ENCODE results near the gene UROC1. TPM values are rescaled to one million over a fixed set of nuclear protein-coding genes. Genes with fewer than 3 reads are reported as not detected.

UROC1 gene
- total and polyA plus RNA-seq, 9 of the 15 experiments (the other 6 are each of a cell fraction or from before 2014, with no cell fraction given): not detected

DNA sequence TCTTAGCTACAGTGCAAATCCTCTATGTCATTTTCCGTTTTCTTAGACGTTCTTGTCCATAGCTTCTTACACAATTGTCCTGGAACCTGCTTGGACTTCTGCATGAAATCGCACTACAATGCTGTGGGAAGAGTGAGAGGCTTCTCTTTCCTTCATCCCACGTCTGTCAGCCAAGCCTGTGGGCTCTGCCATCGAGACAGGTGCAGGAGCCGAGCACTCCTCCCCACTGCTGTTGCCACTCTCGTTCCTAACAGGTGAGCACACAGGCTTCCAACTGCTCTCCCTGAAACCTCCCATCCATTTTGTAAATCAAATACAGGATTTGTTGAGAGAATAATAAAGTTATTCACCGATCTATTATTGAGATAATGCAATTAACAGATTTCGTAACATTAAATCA is 65.4 kb downstream of the UROC1 start:
- H3K9me3 ChIP-seq (replicated peaks; ENCODE audit: control insufficient read depth, insufficient read depth, low read depth, low read length): no peaks in the 10 kb centered on the region
- peaks cover 52% of the 10 kb centered on the region for H3K36me3 ChIP-seq (ENCODE audit: control insufficient read depth, insufficient read depth, low read length)
- H3K9me1 ChIP-seq (ENCODE audit: control insufficient read depth, insufficient read depth, low read length): no peaks in the 10 kb centered on the region
- ChIA-PET CTCF (ENCODE audit: low intra/inter-chr PET ratio) (no interaction called here), POLR2A (interaction anchor here (1.6 kb wide), 1 partner anchor 20 kb away, joined by 4 read pairs; no protein-coding TSS in a partner anchor)
- H3K4me2 ChIP-seq (ENCODE audit: insufficient read depth, low read length): no peak overlapping the region
- H3K4me3 ChIP-seq: no peak overlapping the region
- WGBS (ENCODE audit: insufficient coverage, low coverage, missing lambda C conversion rate): 92% methylated on average over 6 of the region's 9 CpGs
- FAIRE-seq (no peak), ATAC-seq (no peak), DNase-seq (ENCODE audit: extremely low read depth in 1 of 4, low spot score in 3 of 4) (no peak)
- no peaks in the 10 kb centered on the region; a peak in 1 of 5 replicates for H3K27me3 ChIP-seq (ENCODE audit: control insufficient read depth in 2 of 2, insufficient read depth in 2 of 2, low read length in 2 of 2)
- intact Hi-C loops (cut with micrococcal nuclease) (no loop called here), in situ Hi-C loops (cut with MboI) (no loop called here)
- H3K79me2 ChIP-seq (ENCODE audit: control insufficient read depth, insufficient read depth, low read length): no peaks in the 10 kb centered on the region; the same call in 2 of the 3 replicates
- H4K20me1 ChIP-seq (replicated peaks; ENCODE audit: control insufficient read depth, insufficient read depth, low read length): no peaks in the 10 kb centered on the region
- H3K4me1 ChIP-seq (replicated peaks in 1 of 2; ENCODE audit: control insufficient read depth in 2 of 2, insufficient read depth in 2 of 2, low read length in 2 of 2): no peaks in the 10 kb centered on the region
- BruUV-seq (replicated peaks): no TSS peak
- H2AFZ ChIP-seq (ENCODE audit: low read depth, low read length): no peak overlapping the region
- no peak overlapping the region for H3K9ac ChIP-seq (ENCODE audit: insufficient read depth in 1 of 2, low read depth in 2 of 2, low read length in 2 of 2)
- H3K27ac ChIP-seq (ENCODE audit: extremely low read depth, low read depth, low read length): no peak overlapping the region
- TF ChIP-seq NR2F6 (CRISPR knock-in tag; IDR thresholded peaks at IDR 0.05): no peak
- no peak for TF ChIP-seq MYBL2 (IDR thresholded peaks at IDR 0.05; ENCODE audit: low read depth)
- TF ChIP-seq MYBL2 (CRISPR knock-in tag; IDR thresholded peaks at IDR 0.05; ENCODE audit: borderline replicate concordance): no peak
- TF ChIP-seq MYC (IDR thresholded peaks at IDR 0.05; ENCODE audit: low read depth, low read length): no peak
- TF ChIP-seq MYC (CRISPR knock-in tag; IDR thresholded peaks at IDR 0.05; ENCODE audit: borderline replicate concordance, low read depth): no peak
- TF ChIP-seq ZNF507 (tag; conservative IDR thresholded peaks at IDR 0.05): no peak
- no peak for TF ChIP-seq MAFK (IDR thresholded peaks at IDR 0.05; ENCODE audit: low read length)
- TF ChIP-seq SAP30 (IDR thresholded peaks at IDR 0.05; ENCODE audit: borderline replicate concordance, insufficient read depth, low read depth, low read length, poor library complexity, severe bottlenecking): no peak
- TF ChIP-seq MTA3 (IDR thresholded peaks at IDR 0.05; ENCODE audit: borderline replicate concordance): no peak
- no peak for TF ChIP-seq ETV5 (CRISPR knock-in tag; IDR thresholded peaks at IDR 0.05; ENCODE audit: low read depth)
